ENCODE measurements around the gene DNER. TPM values are rescaled to one million over a fixed set of nuclear protein-coding genes. Genes with fewer than 3 reads are reported as not detected.

Gene DNER
- total RNA-seq, 1 experiment from 2014 or later: 0.28 TPM

GRCh38 chr2:229350883-229351282 is 363.5 kb downstream of the DNER start:
- Histone ChIP-seq H3K27me3 (ENCODE audit: insufficient read depth, low read depth) (no peaks in the 10 kb centered on the region), H3K4me1 (replicated peaks; ENCODE audit: insufficient read depth) (0 out of 2 replicates have a peak, but pooled peaks cover 8% of the 10 kb centered on the region), H3K4me3 (no peak overlapping the region), H3K9me2 (ENCODE audit: insufficient read depth) (no peaks in the 10 kb centered on the region; the same call in 1 of the 2 replicates), H3F3A (ENCODE audit: insufficient read depth, low read depth) (no peaks in the 10 kb centered on the region), H3K9me3 (ENCODE audit: insufficient read depth, low read depth) (no peaks in the 10 kb centered on the region), H3K4me2 (no peak overlapping the region), H3K36me3 (ENCODE audit: low read depth) (no peaks in the 10 kb centered on the region), H3K27ac (no peak overlapping the region), H2AFZ (no peak overlapping the region), H4K20me1 (ENCODE audit: insufficient read depth) (no peaks in the 10 kb centered on the region), H3K79me2 (ENCODE audit: low read depth) (no peaks in the 10 kb centered on the region)
- CTCF ChIA-PET: interaction anchor here (0.6 kb wide), 1 partner anchor 412 kb away, joined by 9 read pairs; no protein-coding TSS in a partner anchor
- no peak for DNase-seq
- intact Hi-C loops (cut with micrococcal nuclease; ENCODE audit: unreplicated experiment): no loop called here
- POLR2A ChIA-PET (ENCODE audit: unreplicated experiment): no interaction called here
- TF ChIP-seq CTCF (conservative IDR thresholded peaks at IDR 0.05) (peak; percentile 59), EZH2 (IDR thresholded peaks at IDR 0.05; ENCODE audit: low read depth) (no peak)
- BruUV-seq (replicated peaks): no TSS peak

GRCh38 chr2:229350117-229350805 is 364.1 kb downstream of the DNER start:
- no peak overlapping the region for H3K27ac ChIP-seq
- CTCF ChIA-PET: interaction anchor here (0.6 kb wide), 1 partner anchor 412 kb away, joined by 9 read pairs; no protein-coding TSS in a partner anchor

GRCh38 chr2:229348128-229348527 is 366.2 kb downstream of the DNER start:
- H3K9me3 ChIP-seq (ENCODE audit: insufficient read depth, low read depth): no peaks in the 10 kb centered on the region
- 0 out of 2 replicates have a peak, but pooled peaks cover 8% of the 10 kb centered on the region for H3K4me1 ChIP-seq (replicated peaks; ENCODE audit: insufficient read depth)
- ChIA-PET CTCF (no interaction called here), POLR2A (ENCODE audit: unreplicated experiment) (no interaction called here)
- H3K79me2 ChIP-seq (ENCODE audit: low read depth): no peaks in the 10 kb centered on the region
- no peaks in the 10 kb centered on the region for H3F3A ChIP-seq (ENCODE audit: insufficient read depth, low read depth)
- BruUV-seq (replicated peaks): no TSS peak
- H3K4me2 ChIP-seq: no peak overlapping the region
- DNase-seq: no peak
- no peak for TF ChIP-seq CTCF (conservative IDR thresholded peaks at IDR 0.05)
- TF ChIP-seq EZH2 (IDR thresholded peaks at IDR 0.05; ENCODE audit: low read depth): no peak
- intact Hi-C loops (cut with micrococcal nuclease; ENCODE audit: unreplicated experiment): no loop called here
- H3K27ac ChIP-seq: no peak overlapping the region
- H3K4me3 ChIP-seq: no peak overlapping the region
- H3K36me3 ChIP-seq (ENCODE audit: low read depth): no peaks in the 10 kb centered on the region
- no peak overlapping the region for H2AFZ ChIP-seq
- H3K27me3 ChIP-seq (ENCODE audit: insufficient read depth, low read depth): no peaks in the 10 kb centered on the region
- no peaks in the 10 kb centered on the region for H4K20me1 ChIP-seq (ENCODE audit: insufficient read depth)
- no peaks in the 10 kb centered on the region; the same call in 1 of the 2 replicates for H3K9me2 ChIP-seq (ENCODE audit: insufficient read depth)

More at GRCh38 chr2:229350117-229350805, 364.1 kb downstream of the DNER start:
- intact Hi-C loops (cut with micrococcal nuclease; ENCODE audit: unreplicated experiment): no loop called here
- no peak for DNase-seq
- H3K9me3 ChIP-seq (ENCODE audit: insufficient read depth, low read depth): no peaks in the 10 kb centered on the region
- H2AFZ ChIP-seq: no peak overlapping the region
- no peaks in the 10 kb centered on the region for H3K79me2 ChIP-seq (ENCODE audit: low read depth)
- POLR2A ChIA-PET (ENCODE audit: unreplicated experiment): no interaction called here
- H3K27me3 ChIP-seq (ENCODE audit: insufficient read depth, low read depth): no peaks in the 10 kb centered on the region
- 0 out of 2 replicates have a peak, but pooled peaks cover 8% of the 10 kb centered on the region for H3K4me1 ChIP-seq (replicated peaks; ENCODE audit: insufficient read depth)
- TF ChIP-seq CTCF (conservative IDR thresholded peaks at IDR 0.05): no peak
- TF ChIP-seq EZH2 (IDR thresholded peaks at IDR 0.05; ENCODE audit: low read depth): no peak
- H3K9me2 ChIP-seq (ENCODE audit: insufficient read depth): no peaks in the 10 kb centered on the region; the same call in 1 of the 2 replicates
- no peaks in the 10 kb centered on the region for H3K36me3 ChIP-seq (ENCODE audit: low read depth)
- H3K4me2 ChIP-seq: no peak overlapping the region
- no peaks in the 10 kb centered on the region for H3F3A ChIP-seq (ENCODE audit: insufficient read depth, low read depth)
- BruUV-seq (replicated peaks): no TSS peak
- H3K4me3 ChIP-seq: no peak overlapping the region
- H4K20me1 ChIP-seq (ENCODE audit: insufficient read depth): no peaks in the 10 kb centered on the region
